GM12878 (cell line): ENCODE results near the gene SNED1. TPM values are rescaled to one million over a fixed set of nuclear protein-coding genes. Genes with fewer than 3 reads are reported as not detected.

Experiments
- ATAC-seq: fragments of 200-7000 bp; cut with Tn5 transposase; 3 replicates; pipeline ENCODE4 v1.9.1; 2020; ENCODE audit warnings: mild to moderate bottlenecking, moderate library complexity
- BruUV-seq: library from RNA; stranded (reverse); fragments of 400-500 nt; replicated peaks from 2 replicates; lab custom pipeline; 2021; lab: Mats Ljungman, UMichigan
- CTCF ChIA-PET: fragments of 300-600 bp; sonication (Branson Sonifier 250); formaldehyde crosslinking; extraction: SDS; loops from one replicate; lab custom pipeline; 2021; ENCODE audit warnings: inconsistent platforms; lab: Yijun Ruan, JAX
- POLR2A ChIA-PET: fragments of 350-600 bp; formaldehyde crosslinking; extraction: SDS; loops from one replicate; lab custom pipeline; 2021; ENCODE audit warnings: inconsistent platforms; lab: Charles Lee
- RAD21 ChIA-PET: fragments of 300-600 bp; sonication (Branson Sonifier 250); formaldehyde crosslinking; loops from one replicate; lab custom pipeline; 2023; ENCODE audit warnings: antibody characterized with exemption; ENCODE audit not compliant: unreplicated experiment; lab: Charles Lee
- SMC1A ChIA-PET: fragments of 300-600 bp; sonication (Branson Sonifier 250); formaldehyde crosslinking; loops from one replicate; lab custom pipeline; 2023; ENCODE audit not compliant: unreplicated experiment, uncharacterized antibody; lab: Charles Lee
- DNase-seq: peaks from one replicate; pipeline ENCODE4 v3.0.0-alpha.2; 2011; ENCODE audit warnings: low read depth, low spot score
- FAIRE-seq: peaks from 3 replicates; lab custom pipeline; 2011; peaks lifted over from hg19 to GRCh38; lab: Jason Lieb, UNC
- H2AFZ ChIP-seq: 2 replicates; pipeline ENCODE4 v1.6.0; 2011; ENCODE audit warnings: low read depth, low read length, control low read depth; ENCODE audit not compliant: control insufficient read depth
- H3K27ac ChIP-seq: 2 replicates; pipeline ENCODE4 v1.5.1; 2011; ENCODE audit warnings: control low read depth; ENCODE audit not compliant: control insufficient read depth, insufficient read depth
- H3K27me3 ChIP-seq, 2 experiments: replicated peaks in 1 of 2; 2 replicates each; pipeline versions ENCODE4 v1.6.0 to v1.6.1; 2011; ENCODE audit warnings: low read length in 1 of 2; ENCODE audit not compliant: control insufficient read depth in 2 of 2, insufficient read depth in 2 of 2
- H3K36me3 ChIP-seq, 2 experiments: 2 replicates each; pipeline ENCODE4 v1.5.1; 2011; ENCODE audit warnings: low read length in 1 of 2; ENCODE audit not compliant: control insufficient read depth in 2 of 2, insufficient read depth in 2 of 2
- H3K4me1 ChIP-seq: 2 replicates; pipeline ENCODE4 v1.6.1; 2011; ENCODE audit warnings: mild to moderate bottlenecking, low read length, moderate library complexity, mixed read lengths; ENCODE audit not compliant: control insufficient read depth, insufficient read depth
- H3K4me2 ChIP-seq: 2 replicates; pipeline ENCODE4 v1.6.0; 2011; ENCODE audit warnings: control low read depth; ENCODE audit not compliant: control insufficient read depth, insufficient read depth
- H3K4me3 ChIP-seq: fragments of 200-600 bp; sonication (generic); 2 replicates; pipeline ENCODE4 v1.5.1; 2016
- H3K79me2 ChIP-seq: 2 replicates; pipeline ENCODE4 v1.6.0; 2011; ENCODE audit warnings: low read length; ENCODE audit not compliant: control insufficient read depth, insufficient read depth
- H3K9ac ChIP-seq: 2 replicates; pipeline ENCODE4 v1.8.0; 2011; ENCODE audit warnings: low read length, control low read depth, mixed read lengths; ENCODE audit not compliant: control insufficient read depth, insufficient read depth
- H3K9me3 ChIP-seq: replicated peaks from 3 replicates; pipeline ENCODE4 v1.5.1; 2011; ENCODE audit warnings: mild to moderate bottlenecking, low read length; ENCODE audit not compliant: control insufficient read depth, insufficient read depth
- H4K20me1 ChIP-seq: 2 replicates; pipeline ENCODE4 v1.6.0; 2011; ENCODE audit not compliant: control insufficient read depth, insufficient read depth
- BMI1 ChIP-seq: fragments of 450-650 bp; IDR thresholded peaks from 2 replicates; pipeline ENCODE4 v1.6.1; 2016; ENCODE audit warnings: mild to moderate bottlenecking, moderate library complexity, borderline replicate concordance
- HDAC2 ChIP-seq: fragments of 200-600 bp; sonication (generic); IDR thresholded peaks from 2 replicates; pipeline ENCODE4 v1.6.1; 2017
- MTA2 ChIP-seq: fragments of 450-650 bp; IDR thresholded peaks from 2 replicates; pipeline ENCODE4 v1.6.1; 2016; ENCODE audit warnings: low read depth, mild to moderate bottlenecking, moderate library complexity
- PAX5 ChIP-seq: IDR thresholded peaks from 2 replicates; pipeline ENCODE4 v1.6.1; 2011; ENCODE audit warnings: low read depth, low read length, borderline replicate concordance
- POLR2A ChIP-seq: IDR thresholded peaks from 2 replicates; pipeline ENCODE4 v1.6.1; 2011; ENCODE audit warnings: low read depth, mild to moderate bottlenecking, low read length
- RCOR1 ChIP-seq: conservative IDR thresholded peaks from 2 replicates; pipeline ENCODE4 v1.6.1; 2012; ENCODE audit warnings: low read depth, low read length, improper control_type of control experiment
- SIX5 ChIP-seq: IDR thresholded peaks from 2 replicates; pipeline ENCODE4 v1.6.1; 2011; ENCODE audit warnings: mild to moderate bottlenecking, low read depth, low read length, moderate library complexity; ENCODE audit not compliant: severe bottlenecking
- SMC3 ChIP-seq: IDR thresholded peaks from 2 replicates; pipeline ENCODE4 v1.6.1; 2011; ENCODE audit warnings: low read length, improper control_type of control experiment, borderline replicate concordance
- USF2 ChIP-seq: IDR thresholded peaks from 2 replicates; pipeline ENCODE4 v1.6.1; 2011; ENCODE audit warnings: low read depth, low read length, improper control_type of control experiment, borderline replicate concordance
- WGBS: methylation state at CpG from one replicate; pipeline ENCODE4 v1.1.6; 2016; ENCODE audit warnings: low lambda C conversion rate; ENCODE audit not compliant: insufficient replicate concordance, insufficient coverage; ENCODE audit errors: missing lambda C conversion rate; 5-methylcytosine and 5-hydroxymethylcytosine counted together
- in situ Hi-C: fragments of 300-500 bp; cut with MboI; formaldehyde crosslinking; loops from 9 replicates; pipeline ENCODE4 v1.14.3; 2018; ENCODE audit warnings: mixed read lengths
- intact Hi-C: fragments of 100-400 bp; cut with micrococcal nuclease; formaldehyde crosslinking; loops from one replicate; pipeline ENCODE4 v1.14.2; 2022; ENCODE audit not compliant: unreplicated experiment
- polyA plus RNA-seq, 11 experiments: library from polyadenylated mRNA; depleted of rRNA in 4 of 11; unstranded in 6 of 11; stranded (reverse) in 5 of 11; fragments of >200 nt; fragmentation: Nextera tagmentation in 4 of 11; fragmentation: Illumina TruSeq in 1 of 11; extraction: Ambion mirVana in 4 of 11; extraction: Trizol in 1 of 11; gene quantifications; 1 replicate in 1 of 11; 2 replicates in 10 of 11; pipeline versions ENCODE4 v1.2.1 to v1.2.3, GENCODE V29; 2011 to 2016; ENCODE audit warnings: inconsistent platforms in 2 of 11, missing spikeins in 2 of 11, low read depth in 1 of 11
- total RNA-seq, 4 experiments: library from RNA; depleted of rRNA in 3 of 4; stranded (reverse); fragments of >200 nt in 3 of 4; fragmentation: Illumina TruSeq in 1 of 4; extraction: Trizol in 1 of 4; gene quantifications; 2 replicates each; pipeline versions ENCODE4 v1.2.1 to v1.2.3, GENCODE V29; 2013 to 2021
- TF ChIP-seq, protein P1 (sequence below): IDR thresholded peaks from 2 replicates; pipeline ENCODE4 v1.6.1; 2012; ENCODE audit warnings: mild to moderate bottlenecking, low read depth, low read length

The SNED1 gene
- total and polyA plus RNA-seq, 10 of the 15 experiments (the other 5 are each of a cell fraction or from before 2014, with no cell fraction given): 0.05 to 8.4 (median 3.0) TPM

- 41% methylated on average over 16 of the region's 16 CpGs for WGBS
- TF ChIP-seq USF2 (no peak), SIX5 (no peak), HDAC2 (no peak), PAX5 (no peak), POLR2A (no peak), RCOR1 (no peak), BMI1 (no peak), MTA2 (no peak), SMC3 (no peak)
- TF ChIP-seq, protein P1, sequence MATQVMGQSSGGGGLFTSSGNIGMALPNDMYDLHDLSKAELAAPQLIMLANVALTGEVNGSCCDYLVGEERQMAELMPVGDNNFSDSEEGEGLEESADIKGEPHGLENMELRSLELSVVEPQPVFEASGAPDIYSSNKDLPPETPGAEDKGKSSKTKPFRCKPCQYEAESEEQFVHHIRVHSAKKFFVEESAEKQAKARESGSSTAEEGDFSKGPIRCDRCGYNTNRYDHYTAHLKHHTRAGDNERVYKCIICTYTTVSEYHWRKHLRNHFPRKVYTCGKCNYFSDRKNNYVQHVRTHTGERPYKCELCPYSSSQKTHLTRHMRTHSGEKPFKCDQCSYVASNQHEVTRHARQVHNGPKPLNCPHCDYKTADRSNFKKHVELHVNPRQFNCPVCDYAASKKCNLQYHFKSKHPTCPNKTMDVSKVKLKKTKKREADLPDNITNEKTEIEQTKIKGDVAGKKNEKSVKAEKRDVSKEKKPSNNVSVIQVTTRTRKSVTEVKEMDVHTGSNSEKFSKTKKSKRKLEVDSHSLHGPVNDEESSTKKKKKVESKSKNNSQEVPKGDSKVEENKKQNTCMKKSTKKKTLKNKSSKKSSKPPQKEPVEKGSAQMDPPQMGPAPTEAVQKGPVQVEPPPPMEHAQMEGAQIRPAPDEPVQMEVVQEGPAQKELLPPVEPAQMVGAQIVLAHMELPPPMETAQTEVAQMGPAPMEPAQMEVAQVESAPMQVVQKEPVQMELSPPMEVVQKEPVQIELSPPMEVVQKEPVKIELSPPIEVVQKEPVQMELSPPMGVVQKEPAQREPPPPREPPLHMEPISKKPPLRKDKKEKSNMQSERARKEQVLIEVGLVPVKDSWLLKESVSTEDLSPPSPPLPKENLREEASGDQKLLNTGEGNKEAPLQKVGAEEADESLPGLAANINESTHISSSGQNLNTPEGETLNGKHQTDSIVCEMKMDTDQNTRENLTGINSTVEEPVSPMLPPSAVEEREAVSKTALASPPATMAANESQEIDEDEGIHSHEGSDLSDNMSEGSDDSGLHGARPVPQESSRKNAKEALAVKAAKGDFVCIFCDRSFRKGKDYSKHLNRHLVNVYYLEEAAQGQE: no peak
- TF ChIP-seq, all 136 proteins: peak for 0
- no peaks in the 10 kb centered on the region for H3K36me3 ChIP-seq
- ATAC-seq (no peak), DNase-seq (no peak), FAIRE-seq (no peak)
- H3K4me1 ChIP-seq: no peaks in the 10 kb centered on the region
- H3K4me2 ChIP-seq: no peak overlapping the region
- H3K9me3 ChIP-seq: no peaks in the 10 kb centered on the region
- POLR2A ChIA-PET: no interaction called here
- H2AFZ ChIP-seq: no peak overlapping the region
- H3K27ac ChIP-seq: no peak overlapping the region
- H3K4me3 ChIP-seq: no peak overlapping the region
- no TSS peak for BruUV-seq
- H4K20me1 ChIP-seq: no peaks in the 10 kb centered on the region
- CTCF ChIA-PET: no interaction called here
- SMC1A ChIA-PET: no interaction called here
- H3K79me2 ChIP-seq: no peaks in the 10 kb centered on the region
- in situ Hi-C loops: no loop called here
- H3K9ac ChIP-seq: no peak overlapping the region
- H3K27me3 ChIP-seq: peaks cover 1 to 4% of the 10 kb centered on the region in 2 experiments; a peak in 2 of 4 replicates
- RAD21 ChIA-PET: no interaction called here
- intact Hi-C loops: no loop called here
Observed at GRCh38 chr2:240994171-240994896, 4.1 kb upstream of the SNED1 start.
